HUDEP-2 (cell line): ENCODE data around the gene MRFAP1L1.

Source experiments
- DNase-seq, 76 experiments: peaks; one replicate each; lab custom pipeline; 2025; ENCODE audit not compliant: unreplicated experiment in 76 of 76; lab: John Stamatoyannopoulos, UW

Gene MRFAP1L1

GRCh38 chr4:6716958-6717655 is 7.4 kb upstream of the MRFAP1L1 start:
- DNase-seq = peak in 4 of 76 experiments; percentile 7 to 22 (median 12)

GRCh38 chr4:6716018-6716911 is 6.6 kb upstream of the MRFAP1L1 start, which contains the start of gene BLOC1S4:
Gene BLOC1S4 (plus strand): TSS chr4:6716174. CDS start chr4:6716210, 36 bp downstream.
- DNase-seq = peak in 75 of 76 experiments; percentile 7 to 88 (median 77)

GRCh38 chr4:6715704-6716017 is 6.0 kb upstream of the MRFAP1L1 start:
- no peak for DNase-seq

- no peak for DNase-seq
These were observed 5.3 kb upstream of the MRFAP1L1 start for GRCh38 chr4:6714954-6715353.

GRCh38 chr4:6710996-6711395 is 1.3 kb upstream of the MRFAP1L1 start:
- no peak for DNase-seq

- DNase-seq = no peak
These were observed 617 bp upstream of the MRFAP1L1 start for GRCh38 chr4:6710282-6710681.

- no peak for DNase-seq
These were observed 3.5 kb downstream of the MRFAP1L1 start for GRCh38 chr4:6706173-6706572.

- no peak for DNase-seq
These were observed 4.0 kb downstream of the MRFAP1L1 start for GRCh38 chr4:6705646-6706045.

- DNase-seq = no peak
These were observed 5.9 kb downstream of the MRFAP1L1 start for GRCh38 chr4:6703786-6704185.

- no peak for DNase-seq
These were observed 6.9 kb downstream of the MRFAP1L1 start for GRCh38 chr4:6702761-6703160.

GRCh38 chr4:6701371-6701770 is 8.3 kb downstream of the MRFAP1L1 start:
- peak in 4 of 76 experiments; percentile 8 to 22 (median 12) for DNase-seq

GRCh38 chr4:6699903-6700302 is 9.8 kb downstream of the MRFAP1L1 start:
- DNase-seq = no peak

- no peak for DNase-seq
These were observed 10.3 kb downstream of the MRFAP1L1 start for GRCh38 chr4:6699388-6699787.

- DNase-seq = no peak
These were observed 12.5 kb downstream of the MRFAP1L1 start for GRCh38 chr4:6697131-6697530.

- DNase-seq = no peak
These were observed 13.1 kb downstream of the MRFAP1L1 start for GRCh38 chr4:6696611-6697010.

GRCh38 chr4:6695660-6696610 is 13.7 kb downstream of the MRFAP1L1 start:
- DNase-seq = peak in 70 of 76 experiments; percentile 3 to 74 (median 44)

GRCh38 chr4:6694177-6694901 is 15.3 kb downstream of the MRFAP1L1 start:
- no peak for DNase-seq

GRCh38 chr4:6693231-6694176 is 16.2 kb downstream of the MRFAP1L1 start, which contains the start of gene S100P:
Gene S100P (plus strand): TSS chr4:6693878. CDS start chr4:6693933, 55 bp downstream.
- DNase-seq = no peak

- DNase-seq = no peak
These were observed 16.9 kb downstream of the MRFAP1L1 start for GRCh38 chr4:6692806-6693205.
